HCT116 (cell line): ENCODE measurements around the gene BCAR1. TPM values are rescaled to one million over a fixed set of nuclear protein-coding genes. Genes with fewer than 3 reads are reported as not detected.

Experiments
- ATAC-seq: fragments of 200-7000 bp; cut with Tn5 transposase; 2 replicates; pipeline ENCODE4 v1.9.1; 2020; ENCODE audit warnings: mild to moderate bottlenecking, moderate library complexity
- BruUV-seq: library from RNA; stranded (reverse); fragments of 400-500 nt; replicated peaks from 2 replicates; lab custom pipeline; 2021; lab: Mats Ljungman, UMichigan
- CTCF ChIA-PET: fragments of 300-600 bp; sonication (Branson Sonifier 250); formaldehyde crosslinking; loops from one replicate; lab custom pipeline; 2021; ENCODE audit warnings: antibody characterized with exemption; lab: Charles Lee
- POLR2A ChIA-PET: fragments of 300-600, 350-600 bp; sonication (Branson Sonifier 250); formaldehyde crosslinking; loops from one replicate; lab custom pipeline; 2021; ENCODE audit warnings: antibody characterized with exemption; lab: Charles Lee
- RAD21 ChIA-PET, 2 experiments: fragments of 300-600 bp; sonication (Branson Sonifier 250); formaldehyde crosslinking; loops; one replicate each; lab custom pipeline; 2023; ENCODE audit warnings: low total read pairs in 2 of 2; ENCODE audit not compliant: uncharacterized antibody in 2 of 2, unreplicated experiment in 2 of 2, low non-redundant PET in 1 of 2; lab: Charles Lee
- DNase-seq: peaks from one replicate; pipeline ENCODE4 v3.0.0-alpha.2; 2010; ENCODE audit warnings: low read depth, low spot score
- H2AFZ ChIP-seq: fragments of 200-600 bp; shearing (Covaris generic), sonication (generic); 2 replicates; pipeline ENCODE4 v1.6.1; 2017; ENCODE audit warnings: low read depth, mixed run types, mixed read lengths, antibody characterized with exemption, low read length; ENCODE audit not compliant: poor library complexity, severe bottlenecking
- H3K27ac ChIP-seq: 2 replicates; pipeline ENCODE4 v1.5.1; 2012; ENCODE audit warnings: low read depth, low read length
- H3K27me3 ChIP-seq: fragments of 200-600 bp; sonication (generic); 2 replicates; pipeline ENCODE4 v1.6.1; 2016; ENCODE audit warnings: mixed run types, low read length, mixed read lengths; ENCODE audit not compliant: insufficient read depth
- H3K36me3 ChIP-seq, 2 experiments: fragments of 200-500 bp in 1 of 2; fragments of 200-600 bp in 1 of 2; sonication (Bioruptor generic) in 1 of 2; sonication (generic) in 1 of 2; 2 replicates each; pipeline versions ENCODE4 v1.5.1 to v1.6.1; 2014 to 2016; ENCODE audit warnings: low read length in 2 of 2, inconsistent platforms in 1 of 2, mixed read lengths in 1 of 2, mixed run types in 1 of 2; ENCODE audit not compliant: insufficient read depth in 2 of 2, control insufficient read depth in 1 of 2
- H3K4me1 ChIP-seq, 2 experiments: fragments of 200-600 bp in 1 of 2; sonication (generic) in 1 of 2; 2 replicates each; pipeline versions ENCODE4 v1.5.1 to v1.6.1; 2012 to 2017; ENCODE audit warnings: low read length in 2 of 2, inconsistent platforms in 1 of 2, mild to moderate bottlenecking in 1 of 2, mixed read lengths in 1 of 2, mixed run types in 1 of 2, moderate library complexity in 1 of 2; ENCODE audit not compliant: insufficient read depth in 2 of 2, control insufficient read depth in 1 of 2
- H3K4me2 ChIP-seq: fragments of 200-600 bp; sonication (generic); 2 replicates; pipeline ENCODE4 v1.6.1; 2017; ENCODE audit warnings: mixed run types, low read length, mixed read lengths
- H3K4me3 ChIP-seq, 2 experiments: fragments of 200-600 bp in 1 of 2; sonication (generic) in 1 of 2; replicated peaks in 1 of 2; 2 replicates each; pipeline ENCODE4 v1.5.1; 2011 to 2016; ENCODE audit warnings: low read length in 2 of 2, control low read depth in 1 of 2, low read depth in 1 of 2, mild to moderate bottlenecking in 1 of 2, mixed read lengths in 1 of 2, mixed run types in 1 of 2
- H3K79me2 ChIP-seq: fragments of 200-600 bp; sonication (generic); 2 replicates; pipeline ENCODE4 v1.6.1; 2017; ENCODE audit warnings: mild to moderate bottlenecking, mixed run types, low read length, moderate library complexity, mixed read lengths; ENCODE audit not compliant: insufficient read depth
- H3K9ac ChIP-seq: fragments of 200-600 bp; sonication (generic); 2 replicates; pipeline ENCODE4 v1.6.1; 2016; ENCODE audit warnings: low read length, mixed read lengths
- H3K9me2 ChIP-seq: fragments of 200-600 bp; sonication (generic), shearing (Covaris generic); 2 replicates; pipeline ENCODE4 v1.6.1; 2017; ENCODE audit warnings: mixed run types, mild to moderate bottlenecking, moderate library complexity; ENCODE audit not compliant: insufficient read depth
- H3K9me3 ChIP-seq, 2 experiments: fragments of 200-500 bp in 1 of 2; fragments of 200-600 bp in 1 of 2; sonication (Bioruptor generic) in 1 of 2; sonication (generic) in 1 of 2; 2 replicates each; pipeline ENCODE4 v1.6.1; 2014 to 2017; ENCODE audit warnings: low read length in 2 of 2, mixed read lengths in 2 of 2, inconsistent platforms in 1 of 2, low read depth in 1 of 2, mild to moderate bottlenecking in 1 of 2, mixed run types in 1 of 2, moderate library complexity in 1 of 2; ENCODE audit not compliant: control insufficient read depth in 1 of 2, insufficient read depth in 1 of 2
- H4K20me1 ChIP-seq: fragments of 200-600 bp; sonication (generic), shearing (Covaris generic); 2 replicates; pipeline ENCODE4 v1.6.1; 2017; ENCODE audit warnings: mixed run types, mild to moderate bottlenecking, moderate library complexity; ENCODE audit not compliant: insufficient read depth
- ATF3 ChIP-seq: IDR thresholded peaks from 2 replicates; pipeline ENCODE4 v1.6.1; 2012
- ELF1 ChIP-seq: IDR thresholded peaks from 2 replicates; pipeline ENCODE4 v1.6.1; 2012; ENCODE audit warnings: low read depth, borderline replicate concordance
- EZH2 ChIP-seq: fragments of 200-600 bp; sonication (generic); IDR thresholded peaks from 2 replicates; pipeline ENCODE4 v1.6.1; 2017; ENCODE audit warnings: antibody characterized with exemption, mixed run types
- EZH2phosphoT487 ChIP-seq: fragments of 200-600 bp; IDR thresholded peaks from 2 replicates; pipeline ENCODE4 v1.6.1; 2018; ENCODE audit warnings: antibody characterized with exemption, borderline replicate concordance
- JUND ChIP-seq: IDR thresholded peaks from 2 replicates; pipeline ENCODE4 v1.6.1; 2012
- SIN3A ChIP-seq: IDR thresholded peaks from 2 replicates; pipeline ENCODE4 v1.6.1; 2012; ENCODE audit warnings: low read depth
- YY1 ChIP-seq: IDR thresholded peaks from 2 replicates; pipeline ENCODE4 v1.6.1; 2011; ENCODE audit warnings: low read length, low read depth, moderate library complexity, mild to moderate bottlenecking; ENCODE audit not compliant: insufficient replicate concordance; ENCODE audit errors: extremely low read depth
- ZBTB33 ChIP-seq: IDR thresholded peaks from 2 replicates; pipeline ENCODE4 v1.6.1; 2011; ENCODE audit warnings: mild to moderate bottlenecking, low read length, moderate library complexity; ENCODE audit not compliant: insufficient replicate concordance; ENCODE audit errors: extremely low read depth
- ZFX ChIP-seq: fragments of 450-650 bp; IDR thresholded peaks from 2 replicates; pipeline ENCODE4 v1.6.1; 2017
- intact Hi-C: fragments of 100-400 bp; cut with micrococcal nuclease; formaldehyde crosslinking; loops from 2 replicates; pipeline ENCODE4 v1.10.0; 2022
- total RNA-seq: library from RNA; stranded (reverse); gene quantifications from one replicate; pipeline ENCODE4 v1.2.1, GENCODE V29; 2021; ENCODE audit not compliant: unreplicated experiment

BCAR1 gene
- total RNA-seq, 1 experiment from 2014 or later, result 49.6 TPM

GRCh38 chr16:75239542-75240122 is 11.8 kb downstream of the BCAR1 start:
- Histone ChIP-seq H2AFZ (no peak overlapping the region), H3K27me3 (no peaks in the 10 kb centered on the region), H3K9ac (no peak overlapping the region), H4K20me1 (no peaks in the 10 kb centered on the region), H3K36me3 (peaks cover 6 to 26% of the 10 kb centered on the region in 2 experiments; a peak in 3 of 4 replicates), H3K4me1 (peaks cover 31 to 38% of the 10 kb centered on the region in 2 experiments), H3K4me3 (no peak overlapping the region), H3K4me2 (0 out of 2 replicates have a peak overlapping the region, but pooled peaks have one; percentile 32), H3K27ac (peak overlapping the region; percentile 51; the same call in 1 of the 2 replicates), H3K9me2 (no peaks in the 10 kb centered on the region), H3K79me2 (peaks cover 60% of the 10 kb centered on the region), H3K9me3 (no peaks in the 10 kb centered on the region)
- ChIA-PET RAD21 (interaction anchor here in 1 of 2 experiments (0.7 kb wide), 1 partner anchor 278 kb away, joined by 3 read pairs; no protein-coding TSS in a partner anchor), POLR2A (no interaction called here), CTCF (no interaction called here)
- no TSS peak for BruUV-seq
- ATAC-seq (no peak), DNase-seq (no peak)
- intact Hi-C loops, result no loop called here
- TF ChIP-seq EZH2phosphoT487 (no peak), ATF3 (no peak), EZH2 (no peak), SIN3A (no peak), ZFX (no peak), ELF1 (no peak), ZBTB33 (no peak), JUND (no peak), YY1 (no peak)
